Stimulated activated CD8-positive, alpha-beta memory T cell treated with anti-CD3 and anti-CD28 coated beads, Interleukin-15, amount 100 ng/mL, for 4 hours (primary cell): ENCODE data around the gene JSRP1.
"Not testable (repeated sequence)": the region's sequence is repeated elsewhere in the genome, so short reads cannot be mapped to it uniquely, and the experiment has no call there.

ENCODE experiments used
- DNase-seq, 2 donors: peaks; one replicate each; pipeline ENCODE4 v3.0.0-alpha.2; 2020; ENCODE audit warnings: low read depth in 2 of 2

JSRP1 gene

GRCh38 chr19:2282062-2282861, 26.0 kb upstream of the JSRP1 start, which contains the start of gene PEAK3:
Gene PEAK3, minus strand, starts transcription at chr19:2282175. Its CDS starts 1,244 bp downstream, at chr19:2280931.
- DNase-seq: no peak

DNA sequence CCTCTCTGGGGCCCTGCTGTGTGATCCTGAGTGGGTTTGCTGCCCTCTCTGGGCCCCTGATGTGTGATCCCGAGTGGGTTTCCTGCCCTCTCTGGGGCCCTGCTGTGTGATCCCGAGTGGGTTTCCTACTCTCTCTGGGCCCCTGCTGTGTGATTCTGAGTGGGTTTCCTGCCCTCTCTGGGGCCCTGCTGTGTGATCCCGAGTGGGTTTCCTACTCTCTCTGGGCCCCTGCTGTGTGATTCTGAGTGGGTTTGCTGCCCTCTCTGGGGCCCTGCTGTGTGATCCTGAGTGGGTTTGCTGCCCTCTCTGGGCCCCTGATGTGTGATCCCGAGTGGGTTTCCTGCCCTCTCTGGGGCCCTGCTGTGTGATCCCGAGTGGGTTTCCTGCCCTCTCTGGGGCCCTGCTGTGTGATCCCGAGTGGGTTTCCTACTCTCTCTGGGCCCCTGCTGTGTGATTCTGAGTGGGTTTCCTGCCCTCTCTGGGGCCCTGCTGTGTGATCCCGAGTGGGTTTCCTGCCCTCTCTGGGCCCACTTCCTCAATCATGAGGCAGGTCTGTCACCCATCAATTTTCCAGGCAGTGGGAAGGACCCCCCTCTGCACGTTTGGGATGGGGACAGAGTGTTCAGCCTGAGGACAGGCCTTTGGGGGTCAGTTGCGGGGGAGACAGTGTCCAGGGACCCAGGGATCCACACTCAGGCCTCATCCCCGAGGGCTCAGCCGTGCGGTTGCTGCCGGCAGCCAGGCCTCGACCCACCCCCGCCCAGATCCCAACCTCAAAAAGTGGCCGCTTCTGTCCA, 25.2 kb upstream of the JSRP1 start:
- DNase-seq: not testable (repeated sequence)

GRCh38 chr19:2280633-2281264, 24.5 kb upstream of the JSRP1 start:
- DNase-seq: no peak

DNA sequence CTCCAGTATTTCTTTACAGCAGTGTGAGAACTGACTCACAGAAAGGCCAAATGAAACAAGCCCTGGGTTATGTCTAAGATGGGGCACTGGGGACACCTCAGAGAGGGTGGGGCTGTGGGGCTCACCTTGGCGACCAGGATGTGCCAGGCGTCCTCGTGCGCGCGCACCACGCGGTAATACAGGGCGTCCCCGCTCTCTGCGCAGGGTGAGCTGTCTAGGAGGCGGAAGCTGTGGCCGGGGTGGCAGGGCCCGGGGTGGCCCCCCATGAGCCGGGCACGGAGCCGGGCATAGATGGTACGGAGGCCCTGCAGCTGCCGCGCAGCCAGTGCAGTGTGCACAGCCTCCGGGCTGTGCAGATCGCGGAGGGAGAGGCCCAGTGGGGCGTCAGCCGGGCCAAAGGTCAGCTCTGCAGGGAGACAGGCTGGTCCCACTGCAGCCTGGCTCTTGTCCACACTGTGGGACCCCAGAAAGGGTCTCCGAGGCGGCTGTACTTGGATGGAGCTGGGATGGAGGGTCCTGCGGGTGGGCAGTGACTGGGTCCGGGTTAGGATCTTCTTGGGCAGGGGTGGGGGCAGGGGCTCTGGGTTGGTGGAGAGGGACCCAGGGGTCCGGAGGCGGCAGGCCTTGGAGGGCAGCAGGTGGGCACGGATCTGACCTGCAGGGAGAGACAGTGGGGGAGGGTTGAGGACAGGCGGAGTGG, 22.4 kb upstream of the JSRP1 start:
- no peak for DNase-seq

DNA sequence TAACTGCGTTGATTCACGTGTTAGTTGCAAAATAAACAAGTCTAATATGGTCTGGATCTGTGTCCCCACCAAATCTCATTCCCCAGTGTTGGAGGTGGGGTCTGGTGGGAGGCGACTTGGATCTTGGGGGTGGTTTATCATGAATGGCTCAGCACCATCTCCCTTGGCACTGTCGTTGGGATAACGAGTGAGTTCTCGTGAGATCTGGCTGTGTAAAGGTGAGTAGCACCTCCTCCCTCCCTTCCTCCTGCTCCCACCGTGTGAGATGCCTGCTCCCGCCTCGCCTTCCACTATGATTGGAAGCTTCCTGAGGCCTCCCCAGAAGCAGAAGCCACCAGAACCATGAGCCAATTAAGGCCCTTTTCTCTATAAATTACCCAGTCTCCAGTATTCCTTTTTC, 20.9 kb upstream of the JSRP1 start:
- DNase-seq: no peak

DNA sequence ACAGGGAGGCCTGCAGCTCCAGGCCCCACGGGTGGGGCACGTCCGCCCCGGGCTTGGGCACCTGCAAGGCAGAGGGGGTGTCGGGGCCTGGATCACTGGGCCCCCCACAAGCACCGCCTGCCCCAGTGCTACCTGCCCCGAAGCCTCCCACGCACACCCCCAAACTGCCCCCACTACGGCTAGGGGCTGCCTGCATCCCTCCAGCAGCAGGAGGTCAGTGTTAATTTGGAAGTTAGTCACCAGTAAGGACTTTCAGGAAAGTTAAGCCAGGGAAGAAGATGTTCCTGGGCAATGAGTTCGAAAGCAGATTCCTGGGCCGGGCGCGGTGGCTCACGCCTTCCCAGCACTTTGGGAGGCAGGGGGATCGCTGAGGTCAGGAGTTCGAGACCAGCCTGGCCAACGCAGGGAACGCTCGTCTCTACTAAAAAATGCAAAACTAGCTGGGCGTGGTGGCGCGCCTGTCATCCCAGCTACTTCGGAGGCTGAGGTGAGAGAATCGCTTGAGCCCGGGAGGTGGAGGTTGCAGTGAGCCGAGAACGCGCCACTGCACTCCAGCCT, 20.3 kb upstream of the JSRP1 start:
- DNase-seq: no peak

DNA sequence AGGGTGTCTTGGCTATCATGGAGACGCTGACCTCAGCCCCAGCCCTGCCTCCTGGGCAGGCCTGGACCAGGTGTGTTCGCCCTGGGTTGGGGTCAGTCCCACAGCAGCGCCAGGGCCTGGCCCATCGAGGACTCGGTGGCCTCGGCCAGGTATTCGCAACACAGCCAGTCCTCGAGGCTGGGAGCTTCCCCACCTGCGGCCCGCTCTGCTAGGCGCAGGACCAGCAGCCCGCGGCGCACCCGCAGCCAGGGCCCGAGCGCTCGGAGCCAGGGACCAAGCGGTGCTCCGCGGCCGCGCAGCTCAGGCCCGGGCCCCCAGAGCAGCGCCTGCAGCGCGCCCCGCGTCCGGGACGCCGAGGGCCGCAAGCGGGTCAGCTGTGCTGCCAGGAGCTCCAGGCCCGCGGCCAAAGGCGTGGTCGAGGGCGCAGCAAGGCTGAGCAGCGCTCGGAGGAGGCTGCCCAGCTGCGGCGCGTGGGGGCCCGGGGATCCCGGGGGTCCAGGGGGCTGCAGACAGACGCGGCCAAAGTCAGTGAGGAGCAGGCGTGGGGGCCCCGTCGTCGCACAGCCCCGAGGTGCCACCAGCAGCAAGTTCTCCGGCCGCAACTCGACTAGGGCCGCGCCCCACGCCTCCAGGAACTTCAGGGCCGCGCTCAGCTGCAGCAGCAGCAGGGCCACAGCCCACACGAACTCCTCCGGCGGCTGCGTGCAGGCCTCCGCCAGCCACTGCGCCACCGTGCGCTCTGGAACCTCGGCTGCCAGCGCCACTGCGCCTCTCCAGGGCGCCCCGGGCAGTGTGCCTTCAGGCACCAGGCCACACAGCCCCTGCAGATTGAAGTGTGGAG, 19.6 kb upstream of the JSRP1 start:
- DNase-seq: no peak

DNA sequence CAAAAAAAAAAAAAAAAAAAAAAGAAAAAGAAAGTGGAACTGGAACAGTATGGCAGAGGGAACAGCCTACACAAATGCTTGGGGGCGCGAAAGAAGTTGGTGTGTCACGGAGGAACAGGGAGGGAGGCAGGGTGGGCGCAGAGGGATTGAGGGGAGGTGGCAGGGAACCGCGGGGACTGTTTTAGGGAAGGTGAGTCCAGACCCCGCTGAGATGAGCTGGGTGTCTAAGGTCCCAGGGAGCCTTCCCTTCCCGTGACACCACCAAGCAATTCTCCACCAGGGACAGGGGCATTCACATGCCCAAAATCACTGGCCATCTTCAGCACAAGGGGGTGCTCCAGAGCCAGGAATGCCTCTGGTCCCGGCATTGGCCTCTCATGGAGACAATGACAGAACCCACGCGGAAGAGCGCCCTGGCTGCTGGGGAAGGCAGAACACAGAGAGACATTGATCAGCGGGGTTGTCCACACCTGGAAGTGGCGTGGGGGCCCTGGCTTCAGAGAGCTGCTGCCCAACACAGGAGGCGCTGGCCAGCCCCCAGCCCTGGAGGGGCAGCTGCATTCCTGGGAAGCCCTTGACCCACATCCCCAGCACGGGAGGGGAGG, 18.8 kb upstream of the JSRP1 start:
- no peak for DNase-seq

GRCh38 chr19:2274185-2274711, 18.0 kb upstream of the JSRP1 start:
- no peak for DNase-seq

- no peak for DNase-seq
These were observed 17.4 kb upstream of the JSRP1 start for GRCh38 chr19:2273356-2274184.

DNA sequence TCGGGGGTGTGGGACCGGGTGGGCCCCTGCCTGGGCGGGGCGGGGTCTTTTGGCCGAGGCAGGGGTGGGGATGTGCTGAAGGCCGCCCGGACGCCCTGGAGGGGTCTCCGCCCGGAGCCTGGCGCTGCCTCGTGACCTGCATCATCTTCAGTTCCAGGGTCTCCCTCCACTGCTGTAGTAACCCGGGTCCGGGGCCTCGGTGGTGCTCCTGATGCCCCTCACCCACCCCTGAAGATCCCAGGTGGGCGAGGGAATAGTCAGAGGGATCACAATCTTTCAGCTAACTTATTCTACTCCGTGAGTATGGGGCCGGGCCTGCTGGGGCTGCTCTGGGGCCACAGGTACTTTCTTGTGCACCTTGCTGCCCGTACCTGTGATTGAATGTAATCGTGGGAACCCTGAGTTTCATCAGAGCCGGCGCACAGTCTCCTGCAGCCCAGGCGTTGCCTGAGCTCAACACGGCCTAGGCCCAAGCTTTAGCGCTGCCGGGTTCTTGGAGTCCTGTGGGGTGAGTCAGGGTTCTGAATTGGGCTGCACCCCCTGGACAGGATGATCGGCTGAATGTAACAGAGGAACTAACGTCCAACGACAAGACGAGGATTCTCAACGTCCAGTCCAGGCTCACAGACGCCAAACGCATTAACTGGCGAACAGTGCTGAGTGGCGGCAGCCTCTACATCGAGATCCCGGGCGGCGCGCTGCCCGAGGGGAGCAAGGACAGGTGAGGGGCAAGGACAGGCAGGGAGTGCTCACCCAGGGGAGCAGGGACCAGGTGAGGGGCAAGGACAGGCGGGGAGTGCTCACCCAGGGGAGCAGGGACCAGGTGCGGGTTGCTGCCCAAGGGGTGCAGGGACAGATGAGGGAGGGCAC, 15.3 kb upstream of the JSRP1 start:
- DNase-seq: no peak

GRCh38 chr19:2270423-2271233, 14.4 kb upstream of the JSRP1 start:
- DNase-seq: peak; percentile 43 to 58

- no peak for DNase-seq
These were observed 13.9 kb upstream of the JSRP1 start for GRCh38 chr19:2270157-2270422.

GRCh38 chr19:2269244-2270156, 13.3 kb upstream of the JSRP1 start:
- DNase-seq: peak; percentile 97 to 99

DNA sequence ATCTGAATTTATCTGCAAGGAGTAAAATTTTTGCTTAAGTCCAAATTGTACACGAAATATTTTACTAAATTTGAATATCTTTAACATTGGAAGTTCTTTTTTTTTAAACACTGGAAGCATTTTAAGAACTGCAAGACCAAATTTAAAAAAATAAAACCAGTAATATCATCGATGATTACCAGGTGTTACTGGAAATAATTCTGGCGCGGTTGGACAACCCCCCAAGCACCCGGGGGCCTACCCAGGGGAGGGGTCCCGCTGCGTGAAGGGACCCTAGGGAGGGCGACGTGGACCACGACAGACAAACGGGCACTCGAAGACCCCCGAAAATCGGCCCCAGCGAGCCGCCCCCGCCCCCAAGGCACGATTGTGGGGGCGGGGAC, 12.6 kb upstream of the JSRP1 start:
- no peak for DNase-seq

DNA sequence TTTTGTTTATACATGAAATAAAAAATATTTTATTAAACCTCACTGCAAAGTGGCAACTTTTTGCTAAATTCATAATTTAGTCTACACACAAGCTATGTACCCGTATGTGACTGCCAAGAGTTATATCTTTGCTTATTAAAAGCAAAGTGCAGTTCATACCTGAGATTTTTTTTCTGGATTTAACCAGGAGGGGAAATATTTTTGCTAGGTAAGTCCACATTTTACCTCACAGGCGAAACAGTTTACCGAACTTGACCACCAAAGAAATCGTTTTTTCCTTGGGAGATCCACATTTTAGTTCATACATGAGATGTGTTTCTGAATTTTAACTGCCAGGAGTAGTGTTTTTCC, 12.2 kb upstream of the JSRP1 start:
- no peak for DNase-seq
